Stimulated activated CD4-positive, alpha-beta T cell treated with anti-CD3 and anti-CD28 coated beads, Interleukin-4, amount 100 ng/mL, for 4 hours (primary cell): ENCODE measurements around the gene PLBD2.

Experiments
- DNase-seq, 2 experiments: peaks; one replicate each; pipeline ENCODE4 v3.0.0-alpha.2; 2020

PLBD2 gene

GRCh38 chr12:113422030-113422885, 63.9 kb downstream of the PLBD2 start, which contains the start of gene SDSL:
TSS of gene SDSL (plus strand) at chr12:113422380. CDS start at chr12:113427983, 5,603 bp downstream.
- DNase-seq: peak in 1 of 2 experiments; percentile 6

- DNase-seq: no peak
These were observed 64.7 kb downstream of the PLBD2 start for GRCh38 chr12:113422886-113423669.

GRCh38 chr12:113424456-113424855, 66.1 kb downstream of the PLBD2 start:
- no peak for DNase-seq

- peak; percentile 23 to 47 for DNase-seq
These were observed 66.8 kb downstream of the PLBD2 start for GRCh38 chr12:113424915-113425823.

GRCh38 chr12:113425960-113426453, 67.6 kb downstream of the PLBD2 start:
- DNase-seq: no peak

GRCh38 chr12:113427882-113428281, 69.5 kb downstream of the PLBD2 start:
- DNase-seq: no peak

GRCh38 chr12:113428482-113428881, 70.1 kb downstream of the PLBD2 start:
- DNase-seq: no peak

GRCh38 chr12:113432986-113433385, 74.6 kb downstream of the PLBD2 start:
- no peak for DNase-seq

- DNase-seq: no peak
These were observed 77.0 kb downstream of the PLBD2 start for GRCh38 chr12:113435367-113435766.

- DNase-seq: no peak
These were observed 78.2 kb downstream of the PLBD2 start for GRCh38 chr12:113436586-113436985.

GRCh38 chr12:113436993-113437728, 78.8 kb downstream of the PLBD2 start:
- no peak for DNase-seq

- DNase-seq: no peak
These were observed 79.3 kb downstream of the PLBD2 start for GRCh38 chr12:113437729-113438100.

GRCh38 chr12:113438523-113439300, 80.3 kb downstream of the PLBD2 start:
- DNase-seq: no peak

GRCh38 chr12:113439301-113439597, 80.9 kb downstream of the PLBD2 start:
- no peak for DNase-seq

- DNase-seq: no peak
These were observed 81.2 kb downstream of the PLBD2 start for GRCh38 chr12:113439606-113440030.

- no peak for DNase-seq
These were observed 81.9 kb downstream of the PLBD2 start for GRCh38 chr12:113440336-113440735.
